Heart left ventricle (tissue), 16 donors: ENCODE data around the gene KCNN3. TPM values are rescaled to one million over a fixed set of nuclear protein-coding genes. Genes with fewer than 3 reads are reported as not detected.
A peak's percentile ranks its signal among the peaks of the same experiment; 100 is the strongest.

Source experiments
- ATAC-seq, 4 donors: fragments of 200-7000 bp; cut with Tn5 transposase; one replicate each; pipeline ENCODE4 v1.9.1; 2020 to 2022; ENCODE audit warnings: moderate library complexity in 4 of 4, mild to moderate bottlenecking in 3 of 4, moderate number of reproducible peaks in 1 of 4
- DNase-seq, 5 donors: peaks; one replicate each; pipeline ENCODE4 v3.0.0-alpha.2; 2020
- H3K27ac ChIP-seq, 12 donors: fragments of 200-600 bp; sonication (generic) in 4 of 12; one replicate each; pipeline versions ENCODE4 v1.5.0 to v1.8.0; 2016 to 2022; ENCODE audit warnings: mild to moderate bottlenecking in 2 of 12
- H3K27me3 ChIP-seq, 9 donors: fragments of 200-600 bp; sonication (generic) in 2 of 9; one replicate each; pipeline versions ENCODE4 v1.5.1 to v1.8.0; 2016 to 2022; ENCODE audit warnings: mild to moderate bottlenecking in 3 of 9
- H3K36me3 ChIP-seq, 9 donors: fragments of 200-600 bp; sonication (generic) in 2 of 9; one replicate each; pipeline versions ENCODE4 v1.5.0 to v1.8.0; 2018 to 2022; ENCODE audit warnings: mild to moderate bottlenecking in 2 of 9
- H3K4me1 ChIP-seq, 12 donors: fragments of 200-600 bp; sonication (generic) in 4 of 12; one replicate each; pipeline versions ENCODE4 v1.5.0 to v1.8.0; 2016 to 2022; ENCODE audit warnings: mild to moderate bottlenecking in 3 of 12
- H3K4me3 ChIP-seq, 12 donors: fragments of 200-600 bp; sonication (generic) in 4 of 12; one replicate each; pipeline versions ENCODE4 v1.5.0 to v1.8.0; 2017 to 2022; ENCODE audit warnings: mild to moderate bottlenecking in 9 of 12, moderate library complexity in 4 of 12
- H3K9me3 ChIP-seq, 12 donors: fragments of 200-600 bp; sonication (generic) in 4 of 12; one replicate each; pipeline versions ENCODE4 v1.5.0 to v1.8.0; 2016 to 2022; ENCODE audit warnings: mild to moderate bottlenecking in 1 of 12
- POLR2A ChIP-seq, 2 donors: fragments of 450-650 bp; IDR thresholded peaks; one replicate each; pipeline ENCODE4 v1.6.1; 2017; ENCODE audit warnings: antibody characterized with exemption in 2 of 2, mild to moderate bottlenecking in 2 of 2, moderate library complexity in 2 of 2
- WGBS, 4 donors: extraction: QIAGEN DNeasy Blood & Tissue Kit in 2 of 4; methylation state at CpG; one replicate each; pipeline versions ENCODE4 v1.1.5 to v1.1.7; 2013 to 2018; 5-methylcytosine and 5-hydroxymethylcytosine counted together
- intact Hi-C, 10 donors: fragments of 100-400 bp; cut with DNase I; formaldehyde crosslinking; loops; one replicate each; pipeline versions ENCODE4 v1.11.1 to v1.14.2; 2022
- polyA plus RNA-seq, 2 donors: library from polyadenylated mRNA; stranded (reverse); fragments of 200-250 nt; gene quantifications; one replicate each; pipeline ENCODE4 v1.2.3, GENCODE V29; 2013
- total RNA-seq, 9 donors: library from RNA; depleted of rRNA in 2 of 9; stranded (reverse); fragments of >200 nt in 2 of 9; fragmentation: NEBNext Ultra II Directional in 3 of 9; extraction: Animal tissue kit (Norgen Biotek cat#: 25700) in 3 of 9; gene quantifications; one replicate each; pipeline versions ENCODE4 v1.1.0 to v1.2.4, GENCODE V29; 2016 to 2023
- TF ChIP-seq, protein P1 (sequence below), 12 donors: fragments of 200-600 bp; sonication (generic) in 4 of 12; IDR thresholded peaks; one replicate each; pipeline versions ENCODE4 v1.5.0 to v1.8.0; 2018 to 2022; ENCODE audit warnings: antibody characterized with exemption in 12 of 12, mild to moderate bottlenecking in 5 of 12
- donor health status: ischemic (EF 13 %, LVEDD 7.1; RV severe dilation, severe dysfunction).
- donor health status: healthy with polysubstance abuse.
- donor health status: DM: no; HTN: yes; CAD: no.
- donor health status: DM: no; HTN: no; CAD: no.
- donor health status: ischemic (EF 25% LVEDD 6.9; RV normal size, moderate dysfunction).
- donor health status: ischemic (EF 25% LVEDD 5.7; RV mildly dilated, moderate dysfunction).
- donor health status: healthy.
- donor health status: DM: yes; HTN: yes; CAD: no.
- donor health status: ischemic (EF 35%, LVEDD 5.7; RV mildly dilated, moderate dysfunction).
- donor health status: nonischemic (EF 11% LVEDD 7.7; RV severe dilation, severe dysfunction).
- donor health status: DM: yes; HTN: yes; CAD: no.
- donor health status: PGD.
- donor health status: ischemic (EF 29% LVEDD 5.4; RV normal size, mild dysfunction).
- donor health status: nonischemic (EF 23%, LVEDD 6.1; RV moderate dilation, normal function).

KCNN3 gene
- total and polyA plus RNA-seq, 11 donors = 0.42 to 4.6 (median 2.2) TPM

DNA sequence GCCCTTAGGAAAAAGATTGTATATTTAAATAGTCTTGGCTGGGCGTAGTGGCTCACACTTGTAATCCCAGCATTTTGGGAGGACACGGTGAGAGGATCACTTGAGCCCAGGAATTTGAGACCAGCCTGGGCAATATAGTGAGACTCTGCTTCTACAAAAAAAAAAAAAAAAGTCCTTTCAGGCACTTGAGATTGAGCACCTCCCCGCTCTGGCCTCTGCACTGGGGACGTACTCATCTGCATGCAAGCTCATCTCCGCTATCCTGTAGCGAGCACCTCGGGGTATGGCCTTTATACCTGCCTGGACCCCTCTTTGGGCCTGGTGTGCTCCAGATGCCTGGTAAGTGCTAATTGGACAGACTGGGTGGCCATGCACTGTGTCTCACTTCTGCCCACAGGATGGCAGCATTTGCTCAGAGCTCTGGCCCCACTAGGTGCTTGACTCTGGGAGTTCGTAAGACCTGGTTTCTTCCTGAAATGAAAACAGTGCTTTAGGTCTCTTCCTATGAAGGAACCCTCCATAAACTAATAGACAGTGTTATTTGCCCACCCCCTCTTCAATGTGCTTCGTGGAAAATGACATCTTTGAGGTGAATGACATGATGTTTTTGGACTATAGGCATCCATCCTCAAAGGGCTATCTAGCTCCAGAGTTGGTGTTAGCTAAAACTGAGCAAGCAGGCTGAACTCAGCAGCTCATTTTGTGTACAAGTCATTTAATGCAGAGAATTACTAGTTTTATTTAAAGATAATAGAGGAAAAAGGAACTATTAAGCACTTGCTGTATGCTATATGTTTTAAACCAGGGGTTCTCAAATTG lies 200.4 kb downstream of the KCNN3 start:
- 43 to 50% (median 48%) methylated on average over 9 of the region's 9 CpGs for WGBS, 4 donors

DNA sequence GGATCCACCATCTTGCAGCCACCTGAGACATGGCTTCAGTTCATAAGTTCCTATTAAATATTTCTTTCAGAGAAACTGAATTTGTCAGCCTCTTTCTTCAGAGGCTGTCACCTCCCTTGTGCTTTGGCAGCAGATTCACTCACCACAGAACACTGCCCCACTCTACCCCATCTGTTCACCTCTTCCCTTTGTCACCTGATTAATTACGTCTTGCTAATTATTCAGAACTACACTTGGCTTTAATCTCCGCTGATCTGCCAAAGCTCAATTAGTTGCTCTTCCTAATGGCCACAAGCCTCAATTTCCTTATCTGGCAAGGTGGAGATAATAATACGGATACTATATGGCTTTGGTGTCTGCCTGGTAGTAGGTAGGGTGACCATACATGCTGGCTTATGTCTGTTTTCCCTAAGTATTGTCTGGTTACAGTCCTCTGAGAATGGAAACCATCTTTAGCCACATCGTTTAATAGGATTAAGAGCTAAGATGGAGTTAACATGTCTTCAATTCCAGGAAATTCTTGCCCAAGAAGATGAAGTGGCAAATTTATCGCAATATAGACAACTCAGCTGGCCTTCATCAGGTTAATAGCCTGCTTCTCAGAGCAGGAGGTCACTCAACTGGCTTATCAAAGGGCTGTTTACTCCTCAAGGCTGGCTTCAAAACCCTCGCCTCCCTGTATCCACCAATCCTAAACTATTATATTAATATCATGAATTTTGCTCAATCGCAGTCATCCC lies 203.9 kb downstream of the KCNN3 start:
- no peaks in the 10 kb centered on the region for H3K9me3 ChIP-seq
- ATAC-seq (no peak), DNase-seq (no peak)
- TF ChIP-seq POLR2A (IDR thresholded peaks at IDR 0.05) = no peak
- TF ChIP-seq, protein P1, sequence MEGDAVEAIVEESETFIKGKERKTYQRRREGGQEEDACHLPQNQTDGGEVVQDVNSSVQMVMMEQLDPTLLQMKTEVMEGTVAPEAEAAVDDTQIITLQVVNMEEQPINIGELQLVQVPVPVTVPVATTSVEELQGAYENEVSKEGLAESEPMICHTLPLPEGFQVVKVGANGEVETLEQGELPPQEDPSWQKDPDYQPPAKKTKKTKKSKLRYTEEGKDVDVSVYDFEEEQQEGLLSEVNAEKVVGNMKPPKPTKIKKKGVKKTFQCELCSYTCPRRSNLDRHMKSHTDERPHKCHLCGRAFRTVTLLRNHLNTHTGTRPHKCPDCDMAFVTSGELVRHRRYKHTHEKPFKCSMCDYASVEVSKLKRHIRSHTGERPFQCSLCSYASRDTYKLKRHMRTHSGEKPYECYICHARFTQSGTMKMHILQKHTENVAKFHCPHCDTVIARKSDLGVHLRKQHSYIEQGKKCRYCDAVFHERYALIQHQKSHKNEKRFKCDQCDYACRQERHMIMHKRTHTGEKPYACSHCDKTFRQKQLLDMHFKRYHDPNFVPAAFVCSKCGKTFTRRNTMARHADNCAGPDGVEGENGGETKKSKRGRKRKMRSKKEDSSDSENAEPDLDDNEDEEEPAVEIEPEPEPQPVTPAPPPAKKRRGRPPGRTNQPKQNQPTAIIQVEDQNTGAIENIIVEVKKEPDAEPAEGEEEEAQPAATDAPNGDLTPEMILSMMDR (IDR thresholded peaks at IDR 0.05) = no peak
- H3K4me1 ChIP-seq = peaks cover 0 to 9% (median 0%) of the 10 kb centered on the region in 12 donors
- no peaks in the 10 kb centered on the region for H3K36me3 ChIP-seq
- intact Hi-C loops = loop anchor here in 7 of 10 donors (5.0 to 10.0 kb wide), 6 partner anchors 91 to 189 kb away; partner anchors contain the start of gene CHRNB2 (in 4 of the 7)
- no peak overlapping the region for H3K4me3 ChIP-seq
- no peaks in the 10 kb centered on the region for H3K27me3 ChIP-seq
- no peak overlapping the region for H3K27ac ChIP-seq
- 67 to 81% (median 73%) methylated on average over 7 of the region's 7 CpGs for WGBS, 4 donors

More for the DNA sequence above, 200.4 kb downstream of the KCNN3 start:
- peak; percentile 93 to 100 (median 98) for ATAC-seq
- DNase-seq = peak; percentile 73 to 79 (median 76)
- Histone ChIP-seq H3K4me1 (peaks cover 0 to 3% (median 0%) of the 10 kb centered on the region in 12 donors), H3K4me3 (no peak overlapping the region), H3K27ac (no peak overlapping the region), H3K36me3 (no peaks in the 10 kb centered on the region), H3K27me3 (no peaks in the 10 kb centered on the region), H3K9me3 (no peaks in the 10 kb centered on the region)
- TF ChIP-seq POLR2A (IDR thresholded peaks at IDR 0.05) = no peak
- TF ChIP-seq, protein P1 (IDR thresholded peaks at IDR 0.05) = peak; percentile 69 to 90 (median 80)
- intact Hi-C loops = loop anchor here (1.0 to 10.0 kb wide), 12 partner anchors 88 to 413 kb away; partner anchors contain the start of genes CHRNB2 (in 4 of the 10) and UBE2Q1 (in 1 of the 10)

DNA sequence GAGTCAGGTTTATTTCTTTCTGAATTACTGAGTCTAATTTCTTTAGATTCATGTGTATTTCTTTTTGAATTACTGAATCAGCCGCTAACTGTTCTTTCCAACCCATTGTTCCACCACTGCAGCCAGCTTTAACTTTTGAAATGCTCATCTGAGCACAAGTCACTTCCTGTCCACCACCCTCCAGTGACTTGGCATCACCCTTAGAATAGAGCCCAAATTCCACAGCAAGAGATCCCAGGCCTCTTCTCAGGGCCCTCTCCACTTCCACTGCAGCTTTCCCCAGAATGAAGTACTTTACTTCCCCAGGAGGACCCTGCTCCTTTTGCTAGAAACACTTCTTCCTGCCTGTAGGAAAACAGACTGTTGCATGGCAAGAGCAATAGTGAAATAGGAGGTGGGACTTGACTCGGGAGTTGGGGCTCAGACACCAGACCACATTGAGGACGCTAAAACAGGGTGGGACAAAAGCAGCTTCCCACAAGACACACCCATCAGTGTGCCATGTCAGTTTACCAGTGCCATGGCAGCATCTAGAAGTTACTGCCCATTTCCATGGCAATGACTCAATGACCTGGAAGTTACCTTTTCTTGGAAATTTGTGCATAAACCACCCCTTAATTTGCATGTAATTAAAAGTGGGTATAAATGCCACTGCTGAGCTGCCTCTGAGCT lies 205.6 kb downstream of the KCNN3 start:
- no peak overlapping the region for H3K4me3 ChIP-seq
- ATAC-seq (no peak), DNase-seq (no peak)
- intact Hi-C loops = loop anchor here in 8 of 10 donors (5.0 to 10.0 kb wide), 7 partner anchors 93 to 187 kb away; partner anchors contain the start of genes CHRNB2 (in 4 of the 8) and UBE2Q1 (in 1 of the 8)
- H3K4me1 ChIP-seq = peaks cover 0 to 6% (median 0%) of the 10 kb centered on the region in 12 donors
- 53 to 77% (median 71%) methylated on average over 3 of the region's 3 CpGs for WGBS, 4 donors
- no peak overlapping the region for H3K27ac ChIP-seq
- H3K36me3 ChIP-seq = no peaks in the 10 kb centered on the region
- H3K9me3 ChIP-seq = no peaks in the 10 kb centered on the region
- TF ChIP-seq, protein P1 (IDR thresholded peaks at IDR 0.05) = no peak
- TF ChIP-seq POLR2A (IDR thresholded peaks at IDR 0.05) = no peak
- H3K27me3 ChIP-seq = peaks cover 0 to 8% (median 0%) of the 10 kb centered on the region in 9 donors
